Osteoblast (primary cell): ENCODE data around the gene ULK4. TPM values are rescaled to one million over a fixed set of nuclear protein-coding genes. Genes with fewer than 3 reads are reported as not detected.
"Not testable (repeated sequence)": the region's sequence is repeated elsewhere in the genome, so short reads cannot be mapped to it uniquely, and the experiment has no call there.

ENCODE experiments used
- DNase-seq: peaks from one replicate; pipeline ENCODE4 v3.0.0; 2011; ENCODE audit warnings: low spot score, mixed read lengths; ENCODE audit not compliant: insufficient read length; ENCODE audit errors: missing footprints
- H2AFZ ChIP-seq: 2 replicates; pipeline ENCODE4 v1.6.0; 2011; ENCODE audit warnings: mild to moderate bottlenecking, low read length
- H3K27ac ChIP-seq: 2 replicates; pipeline ENCODE4 v1.5.1; 2011; ENCODE audit warnings: mild to moderate bottlenecking, low read depth, low read length, moderate library complexity
- H3K27me3 ChIP-seq: 2 replicates; pipeline ENCODE4 v1.6.0; 2012; ENCODE audit warnings: mild to moderate bottlenecking, control low read depth, inconsistent platforms, low read length, moderate library complexity; ENCODE audit not compliant: insufficient read depth
- H3K36me3 ChIP-seq: 2 replicates; pipeline ENCODE4 v1.5.1; 2011; ENCODE audit warnings: mild to moderate bottlenecking, low read length, control low read depth, moderate library complexity; ENCODE audit not compliant: insufficient read depth
- H3K4me1 ChIP-seq: 2 replicates; pipeline ENCODE4 v1.5.1; 2011; ENCODE audit warnings: mild to moderate bottlenecking, low read length, control low read depth, moderate library complexity; ENCODE audit not compliant: insufficient read depth
- H3K4me2 ChIP-seq: 2 replicates; pipeline ENCODE4 v1.6.0; 2011; ENCODE audit warnings: mild to moderate bottlenecking, low read length; ENCODE audit not compliant: insufficient read depth
- H3K4me3 ChIP-seq: fragments of 200-600 bp; sonication (generic); 3 replicates; pipeline ENCODE4 v1.5.1; 2012; ENCODE audit warnings: mild to moderate bottlenecking, low read length, inconsistent platforms; ENCODE audit not compliant: insufficient read depth
- H3K79me2 ChIP-seq: 2 replicates; pipeline ENCODE4 v1.6.0; 2012; ENCODE audit warnings: mild to moderate bottlenecking, low read length, control low read depth, inconsistent platforms; ENCODE audit not compliant: insufficient read depth
- H3K9me3 ChIP-seq: 2 replicates; pipeline ENCODE4 v1.5.1; 2011; ENCODE audit warnings: low read depth, low read length, control low read depth
- H4K20me1 ChIP-seq: 2 replicates; pipeline ENCODE4 v1.6.0; 2012; ENCODE audit warnings: mild to moderate bottlenecking, low read length, control low read depth; ENCODE audit not compliant: insufficient read depth
- total RNA-seq: library from RNA; depleted of rRNA; stranded (reverse); fragments of >200 nt; gene quantifications from 2 replicates; pipeline ENCODE4 v1.2.3, GENCODE V29; 2012
- TF ChIP-seq, protein P1 (sequence below): IDR thresholded peaks from 2 replicates; pipeline ENCODE4 v1.5.1; 2011; ENCODE audit warnings: mild to moderate bottlenecking, low read depth, low read length, moderate library complexity; ENCODE audit errors: extremely low read depth

The ULK4 gene
- total RNA-seq, 1 donor, result 20.6 TPM

DNA sequence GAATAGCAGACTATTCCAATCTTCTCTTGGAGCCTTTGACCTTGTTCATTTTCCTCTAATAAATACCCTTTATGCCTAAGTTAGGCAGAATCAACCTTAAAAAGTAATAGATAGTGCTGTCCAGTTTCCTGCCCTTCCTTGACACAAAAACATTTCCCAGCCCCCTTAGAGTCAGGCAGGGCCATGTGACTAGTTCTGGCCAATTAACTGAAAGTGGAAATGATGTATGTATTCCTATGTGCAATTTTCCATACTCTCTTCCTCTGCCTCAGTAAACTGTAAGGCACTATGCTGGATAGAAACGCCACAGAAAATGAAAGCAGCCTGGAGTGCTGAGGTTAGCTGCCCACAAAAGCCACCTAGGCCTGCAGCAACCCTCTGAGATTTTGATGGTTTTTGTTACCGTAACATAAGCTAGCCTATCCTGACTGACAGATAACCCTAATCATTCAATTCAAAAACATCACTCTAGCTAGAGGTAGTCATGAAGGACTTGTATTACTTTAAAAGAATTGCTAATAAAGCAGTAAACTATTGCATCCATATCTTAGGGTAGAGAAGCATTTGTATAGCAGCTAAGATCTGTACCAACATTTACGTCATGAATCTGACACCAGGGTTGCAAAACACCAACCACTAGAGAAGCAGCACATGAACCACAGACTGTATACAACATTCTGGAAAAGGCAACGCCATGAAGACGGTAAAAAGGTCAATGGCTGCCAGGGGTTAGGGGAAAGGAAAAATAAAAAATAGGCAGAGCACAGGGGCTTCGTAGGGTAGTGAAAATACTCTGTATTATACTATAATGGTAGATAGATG lies 112.9 kb downstream of the ULK4 start:
- DNase-seq, result no peak

DNA sequence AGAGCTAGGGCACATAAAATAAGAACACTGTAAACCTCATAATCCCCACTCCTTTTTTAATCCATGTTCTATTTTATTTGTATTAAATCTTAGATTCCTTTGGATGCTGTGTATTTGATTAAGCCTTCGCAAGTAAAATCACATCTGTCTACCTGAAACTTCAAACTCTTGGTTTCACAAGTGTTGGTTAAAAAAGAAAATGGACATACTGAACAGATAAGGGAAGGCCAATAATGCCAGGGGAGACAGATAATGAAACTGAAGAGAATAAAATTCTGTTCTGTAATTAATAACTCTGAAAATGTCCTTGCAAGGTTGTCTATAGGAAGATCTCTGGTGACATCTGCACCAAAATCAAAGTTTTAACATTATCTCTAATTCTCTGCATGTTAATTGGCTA lies 114.2 kb downstream of the ULK4 start:
- Histone ChIP-seq H3K27ac (no peak overlapping the region), H2AFZ (no peak overlapping the region)

More for the DNA sequence above, 112.9 kb downstream of the ULK4 start:
- TF ChIP-seq, protein P1, sequence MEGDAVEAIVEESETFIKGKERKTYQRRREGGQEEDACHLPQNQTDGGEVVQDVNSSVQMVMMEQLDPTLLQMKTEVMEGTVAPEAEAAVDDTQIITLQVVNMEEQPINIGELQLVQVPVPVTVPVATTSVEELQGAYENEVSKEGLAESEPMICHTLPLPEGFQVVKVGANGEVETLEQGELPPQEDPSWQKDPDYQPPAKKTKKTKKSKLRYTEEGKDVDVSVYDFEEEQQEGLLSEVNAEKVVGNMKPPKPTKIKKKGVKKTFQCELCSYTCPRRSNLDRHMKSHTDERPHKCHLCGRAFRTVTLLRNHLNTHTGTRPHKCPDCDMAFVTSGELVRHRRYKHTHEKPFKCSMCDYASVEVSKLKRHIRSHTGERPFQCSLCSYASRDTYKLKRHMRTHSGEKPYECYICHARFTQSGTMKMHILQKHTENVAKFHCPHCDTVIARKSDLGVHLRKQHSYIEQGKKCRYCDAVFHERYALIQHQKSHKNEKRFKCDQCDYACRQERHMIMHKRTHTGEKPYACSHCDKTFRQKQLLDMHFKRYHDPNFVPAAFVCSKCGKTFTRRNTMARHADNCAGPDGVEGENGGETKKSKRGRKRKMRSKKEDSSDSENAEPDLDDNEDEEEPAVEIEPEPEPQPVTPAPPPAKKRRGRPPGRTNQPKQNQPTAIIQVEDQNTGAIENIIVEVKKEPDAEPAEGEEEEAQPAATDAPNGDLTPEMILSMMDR, result no peak
- H2AFZ ChIP-seq, result no peak overlapping the region
- no peak overlapping the region for H3K4me2 ChIP-seq
- H3K27ac ChIP-seq, result no peak overlapping the region
- no peaks in the 10 kb centered on the region for H3K27me3 ChIP-seq
- H3K36me3 ChIP-seq, result no peaks in the 10 kb centered on the region
- no peaks in the 10 kb centered on the region for H4K20me1 ChIP-seq
- no peaks in the 10 kb centered on the region for H3K79me2 ChIP-seq
- H3K4me3 ChIP-seq, result no peak overlapping the region
- H3K9me3 ChIP-seq, result no peaks in the 10 kb centered on the region
- peaks cover 4% of the 10 kb centered on the region for H3K4me1 ChIP-seq

DNA sequence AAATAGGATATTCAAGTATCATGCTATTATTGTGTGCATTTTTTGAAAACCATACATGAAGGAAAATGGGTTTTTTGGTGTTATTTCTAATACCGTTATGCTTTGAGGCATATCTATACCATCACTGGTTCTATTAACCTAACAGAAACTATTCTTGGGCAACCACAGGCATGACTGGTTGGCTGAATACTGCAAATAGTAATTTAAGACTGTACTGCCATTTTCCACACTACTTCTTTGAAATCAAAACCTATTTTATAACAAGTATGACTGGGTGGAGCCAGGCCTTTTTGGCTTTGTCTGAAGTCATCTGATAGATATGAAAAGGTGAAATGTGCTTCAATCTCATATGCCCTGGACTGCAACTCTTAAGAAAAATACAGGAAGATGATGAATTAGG lies 115.1 kb downstream of the ULK4 start:
- Histone ChIP-seq H3K4me1 (peaks cover 4% of the 10 kb centered on the region), H3K79me2 (no peaks in the 10 kb centered on the region), H3K4me2 (no peak overlapping the region), H3K27me3 (no peaks in the 10 kb centered on the region), H4K20me1 (no peaks in the 10 kb centered on the region), H2AFZ (no peak overlapping the region), H3K27ac (no peak overlapping the region), H3K4me3 (no peak overlapping the region), H3K9me3 (no peaks in the 10 kb centered on the region), H3K36me3 (no peaks in the 10 kb centered on the region)
- no peak for DNase-seq
- TF ChIP-seq, protein P1, result no peak

More for the DNA sequence above, 114.2 kb downstream of the ULK4 start:
- Histone ChIP-seq H3K4me3 (no peak overlapping the region), H3K4me2 (no peak overlapping the region), H3K27me3 (no peaks in the 10 kb centered on the region), H3K79me2 (no peaks in the 10 kb centered on the region), H3K9me3 (no peaks in the 10 kb centered on the region), H3K4me1 (peaks cover 4% of the 10 kb centered on the region), H4K20me1 (no peaks in the 10 kb centered on the region), H3K36me3 (no peaks in the 10 kb centered on the region)
- TF ChIP-seq, protein P1, result no peak
- no peak for DNase-seq

DNA sequence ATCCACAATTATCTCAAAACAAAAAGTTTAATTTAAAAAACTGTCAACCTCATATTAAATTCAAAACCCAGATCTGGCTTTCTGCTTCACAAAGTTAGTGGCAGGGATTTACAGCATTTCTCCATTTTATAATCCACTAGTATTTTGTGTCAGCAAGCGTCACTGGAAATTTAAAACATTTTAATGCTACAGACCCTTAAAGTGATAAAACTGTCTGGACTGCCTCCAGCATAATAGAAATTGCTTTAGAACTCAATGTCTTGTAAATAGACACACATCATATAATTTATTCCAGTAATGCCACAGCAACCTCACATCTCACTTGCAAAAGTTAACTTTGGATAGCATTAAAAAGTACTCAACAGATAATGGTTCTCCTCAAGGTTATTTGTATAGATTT lies 116.1 kb downstream of the ULK4 start:
- Histone ChIP-seq H3K9me3 (no peaks in the 10 kb centered on the region), H3K4me1 (peaks cover 4% of the 10 kb centered on the region), H3K4me3 (no peak overlapping the region), H4K20me1 (no peaks in the 10 kb centered on the region), H2AFZ (no peak overlapping the region), H3K27ac (no peak overlapping the region), H3K27me3 (no peaks in the 10 kb centered on the region), H3K4me2 (no peak overlapping the region), H3K79me2 (no peaks in the 10 kb centered on the region), H3K36me3 (no peaks in the 10 kb centered on the region)
- DNase-seq, result no peak
- TF ChIP-seq, protein P1, result no peak

DNA sequence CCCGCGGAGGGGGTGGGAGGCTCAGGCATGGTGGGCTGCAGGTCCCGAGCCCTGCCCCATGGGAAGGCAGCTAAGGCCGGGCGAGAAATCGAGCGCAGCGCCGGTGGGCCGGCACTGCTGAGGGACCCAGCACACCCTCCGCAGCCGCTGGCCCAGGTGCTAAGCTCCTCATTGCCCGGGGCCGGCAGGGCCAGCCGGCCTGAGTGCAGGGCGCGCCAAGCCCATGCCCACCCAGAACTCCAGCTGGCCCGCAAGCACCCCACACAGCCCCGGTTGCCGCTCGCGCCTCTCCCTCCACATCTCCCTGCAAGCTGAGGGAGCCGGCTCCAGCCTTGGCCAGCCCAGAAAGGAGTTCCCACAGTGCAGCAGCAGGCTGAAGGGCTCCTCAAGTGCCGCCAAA lies 117.6 kb downstream of the ULK4 start:
- H3K9me3 ChIP-seq, H3K4me3 ChIP-seq, H4K20me1 ChIP-seq, H3K4me1 ChIP-seq, H3K36me3 ChIP-seq, H3K27me3 ChIP-seq, H3K4me2 ChIP-seq, H2AFZ ChIP-seq, DNase-seq, H3K79me2 ChIP-seq, H3K27ac ChIP-seq: not testable (repeated sequence)
